Activated CD8-positive, alpha-beta T cell treated with anti-CD3 and anti-CD28 coated beads for 36 hours (primary cell): ENCODE measurements around the gene KIRREL3. TPM values are rescaled to one million over a fixed set of nuclear protein-coding genes. Genes with fewer than 3 reads are reported as not detected.

Experiments used
- ATAC-seq: fragments of 200-7000 bp; cut with Tn5 transposase; one replicate; pipeline ENCODE4 v1.10.0; 2021; ENCODE audit warnings: mild to moderate bottlenecking, moderate library complexity
- CTCF ChIA-PET: fragments of 350-600 bp; sonication (Branson Sonifier 250); formaldehyde crosslinking; loops from one replicate; lab custom pipeline; 2021; ENCODE audit warnings: antibody characterized with exemption; lab: Charles Lee
- POLR2A ChIA-PET: fragments of 350-600 bp; sonication (Branson Sonifier 250); formaldehyde crosslinking; loops from one replicate; lab custom pipeline; 2021; ENCODE audit warnings: antibody characterized with exemption; lab: Charles Lee
- DNase-seq: peaks from one replicate; pipeline ENCODE4 v3.0.0-alpha.2; 2020
- H3K27ac Mint-ChIP-seq: one replicate; pipeline ENCODE4 v1.8.0; 2021; ENCODE audit warnings: mild to moderate bottlenecking, mixed read lengths
- H3K27me3 Mint-ChIP-seq: one replicate; pipeline ENCODE4 v1.8.0; 2021; ENCODE audit warnings: mixed read lengths
- H3K36me3 Mint-ChIP-seq: one replicate; pipeline ENCODE4 v1.8.0; 2021; ENCODE audit warnings: low read depth, mixed read lengths
- H3K4me1 Mint-ChIP-seq: one replicate; pipeline ENCODE4 v1.8.0; 2021; ENCODE audit warnings: low read depth, mixed read lengths
- H3K4me3 Mint-ChIP-seq: one replicate; pipeline ENCODE4 v1.8.0; 2021; ENCODE audit warnings: mild to moderate bottlenecking, moderate library complexity, mixed read lengths
- H3K9me3 Mint-ChIP-seq: one replicate; pipeline ENCODE4 v1.8.0; 2021; ENCODE audit warnings: mixed read lengths
- CTCF ChIP-seq: fragments of 200-600 bp; IDR thresholded peaks from one replicate; pipeline ENCODE4 v1.8.0; 2022; ENCODE audit warnings: antibody characterized with exemption, mild to moderate bottlenecking
- intact Hi-C: fragments of 100-400 bp; cut with micrococcal nuclease; formaldehyde crosslinking; loops from one replicate; pipeline ENCODE4 v1.10.0; 2022
- total RNA-seq, 2 experiments: library from RNA; stranded (reverse); gene quantifications; one replicate each; pipeline ENCODE4 v1.2.3, GENCODE V29; 2021

The KIRREL3 gene
- total RNA-seq, 2 experiments from 2014 or later, result not detected

- POLR2A ChIA-PET, result no interaction called here
- H3K27me3 Mint-ChIP-seq, result peaks cover 6% of the 10 kb centered on the region
- no peak overlapping the region for H3K4me3 Mint-ChIP-seq
- peaks cover 4% of the 10 kb centered on the region for H3K9me3 Mint-ChIP-seq
- no peak for ATAC-seq
- no peak overlapping the region for H3K27ac Mint-ChIP-seq
- CTCF ChIA-PET, result interaction anchor here (1.3 kb wide), 1 partner anchor 80 kb away, joined by 3 read pairs; no protein-coding TSS in a partner anchor
- no peaks in the 10 kb centered on the region for H3K36me3 Mint-ChIP-seq
- H3K4me1 Mint-ChIP-seq, result no peaks in the 10 kb centered on the region
- intact Hi-C loops, result no loop called here
- no peak for TF ChIP-seq CTCF
- DNase-seq, result peak; percentile 46
These were observed 439.2 kb downstream of the KIRREL3 start for GRCh38 chr11:126561327-126561893.

- Mint-ChIP-seq H3K36me3 (no peaks in the 10 kb centered on the region), H3K4me1 (no peaks in the 10 kb centered on the region), H3K27ac (no peak overlapping the region), H3K9me3 (peaks cover 4% of the 10 kb centered on the region), H3K27me3 (peaks cover 4% of the 10 kb centered on the region), H3K4me3 (no peak overlapping the region)
- POLR2A ChIA-PET, result no interaction called here
- CTCF ChIA-PET, result no interaction called here
- intact Hi-C loops, result no loop called here
- ATAC-seq, result no peak
- no peak for TF ChIP-seq CTCF
- no peak for DNase-seq
These were observed 440.3 kb downstream of the KIRREL3 start for GRCh38 chr11:126560221-126560620.

- Mint-ChIP-seq H3K27ac (no peak overlapping the region), H3K9me3 (no peaks in the 10 kb centered on the region), H3K4me1 (no peaks in the 10 kb centered on the region), H3K36me3 (no peaks in the 10 kb centered on the region), H3K27me3 (peaks cover 4% of the 10 kb centered on the region), H3K4me3 (no peak overlapping the region)
- CTCF ChIA-PET, result no interaction called here
- intact Hi-C loops, result no loop called here
- ATAC-seq, result no peak
- TF ChIP-seq CTCF, result no peak
- POLR2A ChIA-PET, result no interaction called here
- no peak for DNase-seq
These were observed 451.7 kb downstream of the KIRREL3 start for GRCh38 chr11:126548581-126549550.

DNA sequence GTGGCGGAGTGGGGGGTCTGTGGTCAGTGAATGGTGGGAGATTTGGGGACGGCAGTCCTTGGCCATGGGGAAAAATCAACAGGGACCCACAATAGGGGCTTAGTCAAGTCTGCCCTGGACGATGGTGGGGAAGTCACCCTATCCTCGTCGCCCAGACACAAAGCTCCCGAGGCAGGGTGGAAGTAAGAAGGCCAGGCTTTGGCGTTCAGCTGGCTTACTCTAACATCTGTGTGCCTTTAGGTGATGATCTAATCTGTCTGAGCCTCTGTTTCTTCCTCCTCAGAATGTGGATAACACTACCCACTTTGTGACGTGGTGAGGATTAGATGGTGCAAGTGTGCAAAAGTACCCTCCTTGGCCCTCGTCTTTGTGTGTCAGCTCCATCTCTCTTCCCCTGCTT is 452.9 kb downstream of the KIRREL3 start:
- DNase-seq (no peak), ATAC-seq (no peak)
- H3K36me3 Mint-ChIP-seq, result no peaks in the 10 kb centered on the region
- intact Hi-C loops, result no loop called here
- H3K4me1 Mint-ChIP-seq, result no peaks in the 10 kb centered on the region
- peaks cover 6% of the 10 kb centered on the region for H3K27me3 Mint-ChIP-seq
- ChIA-PET POLR2A (no interaction called here), CTCF (no interaction called here)
- H3K27ac Mint-ChIP-seq, result no peak overlapping the region
- TF ChIP-seq CTCF, result no peak
- H3K9me3 Mint-ChIP-seq, result no peaks in the 10 kb centered on the region
- H3K4me3 Mint-ChIP-seq, result no peak overlapping the region

- POLR2A ChIA-PET, result no interaction called here
- CTCF ChIA-PET, result no interaction called here
- no peak for TF ChIP-seq CTCF
- Mint-ChIP-seq H3K36me3 (no peaks in the 10 kb centered on the region), H3K9me3 (no peaks in the 10 kb centered on the region), H3K27ac (no peak overlapping the region), H3K4me3 (no peak overlapping the region), H3K4me1 (no peaks in the 10 kb centered on the region), H3K27me3 (peaks cover 6% of the 10 kb centered on the region)
- DNase-seq (no peak), ATAC-seq (no peak)
- intact Hi-C loops, result no loop called here
These were observed 453.4 kb downstream of the KIRREL3 start for GRCh38 chr11:126547161-126547560.
